ENCODE measurements around the gene POLE. TPM values are rescaled to one million over a fixed set of nuclear protein-coding genes. Genes with fewer than 3 reads are reported as not detected.
A peak's percentile ranks its signal among the peaks of the same experiment; 100 is the strongest.
"Not testable (repeated sequence)": the region's sequence is repeated elsewhere in the genome, so short reads cannot be mapped to it uniquely, and the experiment has no call there.

Gene POLE
- total RNA-seq, 2 experiments from 2014 or later: 112 to 114 TPM

DNA sequence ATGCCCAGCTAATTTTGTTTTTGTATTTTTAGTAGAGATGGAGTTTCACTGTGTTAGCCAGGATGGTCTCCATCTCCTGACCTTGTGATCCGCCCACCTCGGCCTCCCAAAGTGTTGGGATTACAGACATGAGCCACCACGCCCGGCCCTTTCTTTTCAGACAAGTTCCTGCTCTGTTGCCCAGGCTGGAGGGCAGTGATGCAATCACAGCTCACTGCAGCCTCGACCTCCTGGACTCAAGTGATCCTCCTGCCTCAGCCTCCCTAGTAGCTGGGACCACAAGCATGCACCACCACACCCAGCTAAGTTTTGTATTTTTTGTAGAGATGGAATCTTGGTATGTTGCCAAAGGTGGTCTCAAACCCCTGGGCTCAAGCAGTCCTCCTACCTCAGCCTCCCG, 87.6 kb downstream of the POLE start:
- H3K4me3 Mint-ChIP-seq; intact Hi-C loops (cut with micrococcal nuclease); H3K9me3 Mint-ChIP-seq; DNase-seq; H3K27ac Mint-ChIP-seq; POLR2A ChIA-PET; H3K36me3 Mint-ChIP-seq: not testable (repeated sequence)
- Mint-ChIP-seq H3K4me1 (ENCODE audit: low read depth) (peaks cover 27% of the 10 kb centered on the region), H3K27me3 (peaks cover 50% of the 10 kb centered on the region)
- CTCF ChIA-PET: interaction anchor here (0.9 to 3.4 kb wide), 3 partner anchors 11 to 17 kb away, joined by 3 to 22 read pairs (median 9); partner anchors contain the start of gene LRCOL1

DNA sequence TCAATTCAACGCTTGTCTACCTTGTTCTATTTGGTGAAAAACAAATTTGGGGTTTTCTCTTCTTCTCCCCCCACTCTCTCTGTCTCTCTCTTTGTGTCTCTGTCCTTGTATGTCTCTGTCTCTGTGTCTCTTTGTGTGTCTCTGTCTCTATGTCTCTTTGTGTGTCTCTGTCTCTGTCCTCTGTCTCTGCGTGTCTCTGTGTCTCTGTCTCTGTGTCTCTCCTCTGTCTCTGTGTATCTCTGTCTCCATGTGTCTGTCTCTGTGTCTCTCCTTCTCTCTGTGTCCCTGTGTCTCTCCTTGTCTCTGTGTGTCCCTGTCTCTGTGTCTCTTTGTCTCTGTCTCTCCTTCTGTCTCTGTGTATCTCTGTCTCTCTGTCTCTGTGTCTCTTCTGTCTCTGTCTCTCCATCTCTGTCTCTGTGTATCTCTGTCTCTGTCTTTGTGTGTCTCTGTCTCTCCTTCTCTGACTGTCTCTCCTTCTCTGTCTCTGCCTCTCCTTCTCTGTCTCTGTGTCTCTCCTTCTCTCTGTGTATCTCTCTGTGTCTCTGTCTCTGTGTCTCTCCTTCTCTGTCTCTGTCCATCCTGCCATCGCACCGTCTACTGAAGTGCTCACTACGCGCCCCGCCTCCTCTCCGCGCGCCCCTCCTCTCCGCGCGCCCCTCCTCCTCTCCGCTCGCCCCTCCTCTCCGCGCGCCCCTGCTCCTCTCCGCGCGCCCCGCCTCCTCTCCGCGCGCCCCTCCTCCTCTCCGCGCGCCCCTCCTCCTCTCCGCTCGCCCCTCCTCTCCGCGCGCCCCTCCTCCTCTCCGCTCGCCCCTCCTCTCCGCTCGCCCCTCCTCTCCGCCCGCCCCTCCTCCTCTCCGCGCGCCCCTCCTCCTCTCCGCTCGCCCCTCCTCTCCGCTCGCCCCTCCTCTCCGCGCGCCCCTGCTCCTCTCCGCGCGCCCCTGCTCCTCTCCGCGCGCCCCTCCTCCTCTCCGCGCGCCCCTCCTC, 89.5 kb downstream of the POLE start:
- POLR2A ChIA-PET: no interaction called here
- H3K27ac Mint-ChIP-seq: no peak overlapping the region
- intact Hi-C loops (cut with micrococcal nuclease): no loop called here
- no peak for DNase-seq
- CTCF ChIA-PET: no interaction called here
- H3K36me3 Mint-ChIP-seq: no peaks in the 10 kb centered on the region
- peaks cover 24% of the 10 kb centered on the region for H3K4me1 Mint-ChIP-seq (ENCODE audit: low read depth)
- peaks cover 48% of the 10 kb centered on the region for H3K27me3 Mint-ChIP-seq
- H3K9me3 Mint-ChIP-seq: no peaks in the 10 kb centered on the region
- H3K4me3 Mint-ChIP-seq: peak overlapping the region; percentile 56

DNA sequence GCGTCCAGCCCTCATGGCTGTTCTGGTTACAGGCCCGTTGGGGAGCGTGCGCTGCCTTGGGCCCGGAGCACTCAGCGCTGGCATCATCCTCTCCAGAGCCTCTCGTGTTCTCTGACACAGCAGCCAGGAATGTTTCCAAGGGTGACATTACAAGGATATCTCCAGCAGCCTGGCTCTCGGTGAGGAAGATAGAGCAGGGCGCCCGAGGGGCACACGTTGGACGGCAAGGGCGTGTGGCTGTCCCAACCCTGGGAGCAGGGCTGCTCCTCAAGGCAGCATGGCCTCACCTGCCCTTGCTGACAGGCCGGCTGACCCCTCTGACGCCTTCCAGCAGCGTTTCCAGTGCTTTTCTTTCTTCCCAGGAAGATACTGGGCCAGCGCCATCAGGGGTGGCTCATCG, 91.1 kb downstream of the POLE start:
- intact Hi-C loops (cut with micrococcal nuclease): no loop called here
- DNase-seq: no peak
- CTCF ChIA-PET: interaction anchor here (1.7 to 1.8 kb wide), 2 partner anchors 18 to 35 kb away, joined by 4 to 9 read pairs; no protein-coding TSS in a partner anchor
- Mint-ChIP-seq H3K36me3 (no peaks in the 10 kb centered on the region), H3K4me3 (no peak overlapping the region), H3K9me3 (no peaks in the 10 kb centered on the region), H3K27ac (no peak overlapping the region), H3K4me1 (ENCODE audit: low read depth) (peaks cover 23% of the 10 kb centered on the region), H3K27me3 (peaks cover 39% of the 10 kb centered on the region)
- POLR2A ChIA-PET: no interaction called here

DNA sequence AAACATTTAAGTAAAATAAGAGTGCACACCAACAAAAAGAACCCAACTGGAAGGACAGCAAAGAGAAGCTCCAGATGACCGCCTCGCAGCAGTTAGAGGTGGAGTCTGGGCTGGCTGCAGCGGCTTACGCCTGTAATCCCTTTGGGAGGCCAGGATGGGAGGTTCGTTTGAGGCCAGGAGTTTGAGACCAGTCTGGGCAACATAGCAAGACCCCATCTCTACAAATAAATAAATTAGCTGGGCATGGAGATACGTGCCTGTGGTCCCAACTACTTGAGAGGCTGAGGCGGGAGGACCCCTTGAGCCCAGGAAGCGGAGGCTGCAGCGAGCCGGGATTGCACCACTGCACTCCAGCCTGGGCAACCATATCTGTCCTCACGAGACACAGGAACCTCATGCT, 92.0 kb downstream of the POLE start:
- Mint-ChIP-seq H3K4me1 (ENCODE audit: low read depth) (peaks cover 17% of the 10 kb centered on the region), H3K27me3 (peaks cover 32% of the 10 kb centered on the region), H3K27ac (no peak overlapping the region), H3K4me3 (no peak overlapping the region), H3K36me3 (no peaks in the 10 kb centered on the region), H3K9me3 (no peaks in the 10 kb centered on the region)
- CTCF ChIA-PET: interaction anchor here (1.7 to 1.8 kb wide), 2 partner anchors 19 to 34 kb away, joined by 4 to 9 read pairs; no protein-coding TSS in a partner anchor
- POLR2A ChIA-PET: no interaction called here
- no peak for DNase-seq
- intact Hi-C loops (cut with micrococcal nuclease): no loop called here

DNA sequence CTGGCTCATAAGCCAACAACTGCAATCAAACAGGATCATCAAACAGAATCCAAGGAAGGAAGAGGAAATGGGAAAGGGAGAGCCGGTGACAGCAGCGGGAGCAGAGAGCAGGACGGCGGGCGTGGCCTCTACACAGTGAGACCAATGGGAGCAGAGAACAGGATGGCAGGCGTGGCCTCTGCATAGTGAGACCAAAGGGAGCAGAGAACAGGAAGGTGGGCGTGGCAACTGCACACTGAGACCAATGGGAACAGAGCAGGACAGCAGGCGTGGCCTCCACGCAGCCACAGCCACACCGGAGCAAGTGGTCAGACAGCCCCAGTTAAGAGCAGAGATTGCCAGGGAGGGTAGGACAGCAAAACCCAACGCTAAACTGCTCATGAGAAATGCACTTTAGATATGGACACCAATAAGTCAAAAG, 93.2 kb downstream of the POLE start:
- Mint-ChIP-seq H3K9me3 (no peaks in the 10 kb centered on the region), H3K36me3 (no peaks in the 10 kb centered on the region), H3K27ac (no peak overlapping the region), H3K4me1 (ENCODE audit: low read depth) (peaks cover 11% of the 10 kb centered on the region), H3K27me3 (peaks cover 25% of the 10 kb centered on the region), H3K4me3 (no peak overlapping the region)
- DNase-seq: peak; percentile 32
- CTCF ChIA-PET: no interaction called here
- POLR2A ChIA-PET: no interaction called here
- intact Hi-C loops (cut with micrococcal nuclease): no loop called here

DNA sequence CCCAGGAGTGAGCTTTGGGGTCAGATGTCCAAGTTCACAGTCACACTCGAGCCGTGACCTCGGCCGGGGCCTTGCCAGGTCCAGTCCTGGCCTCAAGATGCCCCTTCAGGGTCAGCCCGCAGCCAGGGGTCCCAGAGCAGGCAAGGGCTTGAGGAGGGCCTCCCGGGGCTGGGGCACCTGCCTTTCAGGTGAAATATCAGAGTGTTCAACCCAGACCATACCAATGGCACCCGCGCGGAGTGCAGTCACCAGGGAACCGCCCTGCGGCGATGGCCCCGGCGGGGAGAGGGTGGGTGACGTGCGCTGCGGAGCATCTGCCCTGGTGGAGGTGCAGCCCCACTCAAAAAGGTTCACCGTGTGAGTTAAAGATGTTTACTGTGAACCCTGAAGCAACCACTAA, 93.6 kb downstream of the POLE start:
- POLR2A ChIA-PET: no interaction called here
- H3K4me3 Mint-ChIP-seq: no peak overlapping the region
- peaks cover 21% of the 10 kb centered on the region for H3K27me3 Mint-ChIP-seq

DNA sequence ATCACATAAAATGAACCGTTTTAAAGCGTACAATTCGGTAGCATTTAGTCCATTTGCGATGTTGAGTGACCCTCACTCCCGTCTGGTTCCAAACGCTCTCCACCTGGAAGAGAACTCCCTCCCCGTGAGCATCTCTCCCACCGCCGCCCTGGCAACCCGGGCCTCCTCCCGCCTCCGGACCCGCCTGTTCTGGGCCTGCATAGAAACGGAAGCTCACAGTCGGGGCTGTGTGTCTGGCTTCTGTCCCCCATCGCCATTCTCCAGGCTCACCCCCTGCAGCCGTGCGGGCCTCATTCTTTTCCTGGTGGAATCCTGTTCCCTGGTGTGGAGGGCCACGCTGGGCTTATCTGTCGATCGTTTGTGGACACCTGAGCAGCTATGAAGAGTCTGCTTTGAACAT, 94.1 kb downstream of the POLE start:
- CTCF ChIA-PET: interaction anchor here (0.7 to 1.3 kb wide), 2 partner anchors 22 to 179 kb away, joined by 3 read pairs; no protein-coding TSS in a partner anchor
- H3K27me3 Mint-ChIP-seq: peaks cover 21% of the 10 kb centered on the region
- intact Hi-C loops (cut with micrococcal nuclease): no loop called here
- H3K36me3 Mint-ChIP-seq: no peaks in the 10 kb centered on the region
- POLR2A ChIA-PET: no interaction called here
- H3K4me3 Mint-ChIP-seq: no peak overlapping the region
- no peak for DNase-seq
- no peaks in the 10 kb centered on the region for H3K9me3 Mint-ChIP-seq
- H3K4me1 Mint-ChIP-seq (ENCODE audit: low read depth): peaks cover 7% of the 10 kb centered on the region
- H3K27ac Mint-ChIP-seq: no peak overlapping the region

More for the DNA sequence above, 93.6 kb downstream of the POLE start:
- Mint-ChIP-seq H3K4me1 (ENCODE audit: low read depth) (peaks cover 8% of the 10 kb centered on the region), H3K27ac (no peak overlapping the region), H3K36me3 (no peaks in the 10 kb centered on the region), H3K9me3 (no peaks in the 10 kb centered on the region)
- no peak for DNase-seq
- CTCF ChIA-PET: interaction anchor here (1.3 kb wide), 1 partner anchor 21 kb away, joined by 3 read pairs; no protein-coding TSS in a partner anchor
- intact Hi-C loops (cut with micrococcal nuclease): no loop called here

DNA sequence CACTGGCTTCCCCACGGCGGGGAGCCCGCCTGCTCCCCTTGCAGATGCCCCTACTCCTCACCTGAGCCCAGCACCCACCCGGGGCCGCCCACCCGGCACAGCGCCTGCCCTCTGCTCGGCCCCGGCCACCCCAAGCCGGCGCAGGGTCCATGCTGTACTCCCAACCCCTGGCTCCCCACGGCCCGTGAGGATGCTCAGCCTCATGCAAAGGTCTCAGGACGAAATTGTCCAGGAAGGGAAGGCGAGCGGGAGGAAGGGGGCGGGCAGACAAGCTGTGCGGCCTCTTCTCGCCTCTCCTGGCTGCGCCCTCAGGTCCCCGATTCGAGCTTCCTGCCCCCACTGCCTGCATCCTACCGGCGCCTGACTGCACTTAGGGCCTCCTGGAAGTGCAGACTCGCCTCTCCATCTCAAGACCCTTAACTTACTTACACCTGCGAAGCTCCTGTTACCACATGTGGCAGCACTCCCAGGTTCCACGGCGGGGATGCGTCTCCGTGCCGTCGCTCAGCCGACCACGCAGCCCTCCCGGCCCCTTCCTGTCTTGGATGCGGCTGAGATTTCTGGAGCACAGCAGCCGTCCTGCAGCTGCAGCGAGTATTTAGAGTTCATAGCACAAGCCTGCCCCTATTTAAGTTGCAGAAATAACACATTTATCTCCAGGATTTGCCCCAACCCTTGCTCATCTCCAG, 94.7 kb downstream of the POLE start:
- Mint-ChIP-seq H3K36me3 (no peaks in the 10 kb centered on the region), H3K27me3 (peaks cover 17% of the 10 kb centered on the region), H3K9me3 (no peaks in the 10 kb centered on the region), H3K4me3 (no peak overlapping the region), H3K4me1 (ENCODE audit: low read depth) (peaks cover 3% of the 10 kb centered on the region), H3K27ac (no peak overlapping the region)
- no peak for DNase-seq
- ChIA-PET POLR2A (no interaction called here), CTCF (interaction anchor here (0.7 to 1.3 kb wide), 2 partner anchors 22 to 179 kb away, joined by 3 read pairs; no protein-coding TSS in a partner anchor)
- intact Hi-C loops (cut with micrococcal nuclease): no loop called here

DNA sequence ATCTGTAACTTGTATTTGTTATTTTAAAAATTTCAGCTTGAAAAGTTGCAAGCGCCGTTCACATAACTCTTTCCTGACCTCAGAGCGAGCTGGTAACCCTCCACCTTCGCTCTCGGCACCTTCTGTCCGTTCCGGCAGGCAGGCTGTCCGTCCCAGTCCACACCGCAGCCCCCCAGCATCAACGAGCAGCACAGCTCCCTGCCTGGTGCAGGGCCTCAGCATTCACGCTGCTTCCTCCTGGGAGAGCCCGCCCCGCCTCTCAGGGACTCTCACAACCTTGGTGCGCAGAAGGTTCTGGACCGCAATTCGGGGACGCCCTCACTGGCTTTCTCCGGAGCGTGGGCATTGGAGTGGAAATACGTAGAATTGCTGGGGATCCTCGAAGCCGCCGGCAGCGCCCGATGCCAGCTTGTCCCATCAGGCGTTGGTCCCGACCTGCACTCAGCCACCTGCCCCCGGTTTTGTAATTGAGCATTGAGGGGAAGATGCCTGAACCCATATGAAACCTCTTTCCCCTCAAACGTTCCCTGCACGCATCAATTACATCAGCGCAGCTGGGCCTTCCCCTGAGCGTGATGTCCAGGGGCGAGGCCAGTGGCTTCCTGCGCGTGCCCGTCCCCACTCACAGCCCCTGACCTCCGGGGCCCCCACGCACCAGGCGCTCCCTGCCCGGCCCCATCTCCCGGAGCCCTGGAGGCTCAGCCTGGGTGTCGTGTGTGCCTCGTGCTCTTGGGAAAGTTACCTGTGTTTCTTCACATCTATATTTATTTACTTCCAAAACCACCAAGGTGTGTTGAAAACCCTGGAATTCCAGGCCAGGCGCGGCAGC, 95.8 kb downstream of the POLE start:
- intact Hi-C loops (cut with micrococcal nuclease): no loop called here
- Mint-ChIP-seq H3K36me3 (no peaks in the 10 kb centered on the region), H3K9me3 (no peaks in the 10 kb centered on the region), H3K4me3 (no peak overlapping the region), H3K27ac (no peak overlapping the region), H3K27me3 (peaks cover 13% of the 10 kb centered on the region), H3K4me1 (ENCODE audit: low read depth) (no peaks in the 10 kb centered on the region)
- POLR2A ChIA-PET: no interaction called here
- DNase-seq: no peak
- CTCF ChIA-PET: no interaction called here

DNA sequence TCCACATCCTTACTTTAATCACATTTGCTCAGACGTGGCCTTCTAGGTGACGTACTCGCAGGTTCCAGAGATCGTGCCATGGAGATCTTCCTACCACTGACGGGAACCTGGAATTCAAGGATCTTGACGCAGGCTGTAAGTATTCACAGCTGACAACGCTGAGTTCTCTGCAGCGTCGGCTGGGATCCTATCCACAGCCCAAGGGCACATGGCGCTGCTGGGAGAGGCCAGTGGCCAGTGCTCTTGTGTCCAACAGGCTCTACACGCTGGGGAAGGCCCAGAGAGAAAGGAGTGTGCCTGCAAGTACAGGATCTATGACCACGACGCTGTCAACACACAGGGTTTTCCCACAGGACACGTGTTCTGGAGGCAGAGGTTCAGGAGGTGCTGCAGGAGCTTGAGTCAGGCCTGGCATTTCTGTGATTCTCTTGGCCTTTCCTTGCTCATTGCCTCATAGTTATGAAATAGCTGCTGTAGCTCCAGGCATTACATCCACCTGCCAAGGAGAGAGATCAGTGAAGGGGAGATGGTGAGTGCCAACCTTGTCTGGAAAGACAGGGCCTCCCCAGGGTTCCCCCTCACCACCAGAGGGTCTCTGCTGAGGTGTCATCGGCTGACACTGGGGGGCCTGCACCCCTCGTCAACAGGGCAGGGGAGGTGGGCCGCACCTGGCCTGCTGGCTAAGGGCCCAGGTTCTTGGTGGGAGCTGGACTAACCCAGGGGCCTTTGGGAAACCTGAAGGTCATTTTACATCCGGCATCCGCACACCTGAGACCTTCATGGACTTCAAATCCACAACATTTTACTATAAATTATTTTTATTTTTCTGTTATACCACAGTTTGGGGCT, 98.1 kb downstream of the POLE start:
- CTCF ChIA-PET: no interaction called here
- no peaks in the 10 kb centered on the region for H3K4me1 Mint-ChIP-seq (ENCODE audit: low read depth)
- POLR2A ChIA-PET: no interaction called here
- peaks cover under 1% of the 10 kb centered on the region for H3K36me3 Mint-ChIP-seq
- H3K9me3 Mint-ChIP-seq: no peaks in the 10 kb centered on the region
- H3K27me3 Mint-ChIP-seq: peaks cover 4% of the 10 kb centered on the region
- H3K4me3 Mint-ChIP-seq: no peak overlapping the region
- H3K27ac Mint-ChIP-seq: no peak overlapping the region
- intact Hi-C loops (cut with micrococcal nuclease): no loop called here
- DNase-seq: no peak

DNA sequence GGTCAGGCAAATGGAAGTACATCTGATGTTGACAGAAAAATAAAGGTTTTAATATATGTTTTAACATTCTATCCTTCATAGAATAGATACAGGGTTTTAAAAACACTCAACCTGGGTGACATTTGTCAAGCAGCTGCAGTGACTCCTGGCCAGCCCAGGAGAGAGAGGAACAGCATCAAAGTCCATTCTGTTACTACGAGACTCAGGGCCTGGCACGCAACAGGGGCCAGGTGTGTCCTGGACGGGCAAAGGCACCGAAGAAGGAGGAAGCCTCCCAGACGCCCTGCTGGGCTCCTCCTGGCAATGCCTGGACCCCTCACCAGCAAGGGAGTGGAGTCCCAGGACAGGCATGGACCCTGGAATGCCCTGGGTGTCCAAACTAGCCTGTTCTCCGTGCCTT, 98.8 kb downstream of the POLE start:
- H3K9me3 Mint-ChIP-seq: no peaks in the 10 kb centered on the region
- no peaks in the 10 kb centered on the region for H3K4me1 Mint-ChIP-seq (ENCODE audit: low read depth)
- ChIA-PET CTCF (interaction anchor here (1.0 to 1.5 kb wide), 2 partner anchors 27 kb away, joined by 3 to 5 read pairs; no protein-coding TSS in a partner anchor), POLR2A (no interaction called here)
- no peak overlapping the region for H3K4me3 Mint-ChIP-seq
- H3K36me3 Mint-ChIP-seq: peaks cover 4% of the 10 kb centered on the region
- intact Hi-C loops (cut with micrococcal nuclease): no loop called here
- DNase-seq: no peak
- H3K27me3 Mint-ChIP-seq: no peaks in the 10 kb centered on the region
- H3K27ac Mint-ChIP-seq: no peak overlapping the region
